GM21723 (cell line): ENCODE measurements around the gene KRT14.
"Not testable (repeated sequence)": the region's sequence is repeated elsewhere in the genome, so short reads cannot be mapped to it uniquely, and the experiment has no call there.

ENCODE experiments used
- ATAC-seq: cut with Tn5 transposase; IDR thresholded peaks from one replicate; pipeline ENCODE4 v1.9.1; 2021; ENCODE audit warnings: mild to moderate bottlenecking, moderate library complexity; ENCODE audit not compliant: unreplicated experiment

KRT14 gene

GRCh38 chr17:41548844-41549595 lies 37.7 kb downstream of the KRT14 start:
- ATAC-seq, result peak; percentile 73

- no peak for ATAC-seq
Measured at GRCh38 chr17:41547921-41548843, 38.5 kb downstream of the KRT14 start.

GRCh38 chr17:41547378-41547841 lies 39.3 kb downstream of the KRT14 start:
- no peak for ATAC-seq

DNA sequence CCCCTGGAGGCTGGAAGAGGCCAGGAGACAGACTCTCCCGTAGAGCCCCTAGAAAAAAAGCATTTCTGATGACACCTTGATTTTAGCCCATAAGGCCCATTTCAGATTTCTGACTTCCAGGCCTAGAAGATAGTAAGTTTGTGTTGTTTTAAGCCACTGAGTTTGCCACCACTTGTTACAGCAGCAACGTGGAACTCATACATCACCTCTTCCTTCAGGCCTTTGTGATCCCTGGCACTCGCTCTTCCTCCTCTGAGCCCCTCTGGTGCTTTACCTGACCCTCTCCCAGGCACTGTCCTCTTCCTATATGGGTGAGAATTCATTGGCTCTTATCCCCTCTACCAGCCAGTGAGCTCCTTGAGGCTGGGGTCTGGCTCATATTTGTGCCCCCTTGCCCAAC lies 39.9 kb downstream of the KRT14 start:
- no peak for ATAC-seq

DNA sequence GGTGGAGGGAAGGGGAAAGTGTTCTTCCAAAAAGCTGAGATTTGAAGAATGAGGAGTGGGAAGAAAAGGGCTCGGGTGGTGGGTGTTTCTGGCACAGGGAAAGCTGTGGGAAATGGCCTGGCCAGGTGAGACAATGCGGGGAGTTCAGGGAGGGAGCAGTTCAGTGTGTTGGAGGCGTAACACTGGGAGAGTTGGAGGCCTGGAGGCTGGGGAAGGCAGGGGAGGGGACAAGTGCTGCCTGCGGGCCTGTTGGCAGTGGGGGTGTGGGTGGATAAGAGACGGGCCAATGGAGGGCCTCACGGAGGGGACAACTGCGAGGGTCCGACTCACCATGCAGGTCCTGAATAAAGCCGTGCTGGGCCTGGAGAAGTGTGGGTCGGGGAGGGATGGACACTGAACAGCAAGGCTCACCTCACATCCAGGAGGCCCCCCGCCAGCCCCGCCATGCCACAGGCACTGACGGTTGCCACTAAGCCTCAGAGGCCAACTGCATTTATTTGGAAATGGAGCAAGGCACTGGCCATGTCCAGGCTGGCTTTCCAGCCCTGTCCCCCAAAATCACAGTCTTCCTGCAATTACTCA lies 40.8 kb downstream of the KRT14 start:
- no peak for ATAC-seq

GRCh38 chr17:41544935-41545334 lies 41.8 kb downstream of the KRT14 start:
- no peak for ATAC-seq

- ATAC-seq, result no peak
Measured at GRCh38 chr17:41544491-41544892, 42.2 kb downstream of the KRT14 start.

DNA sequence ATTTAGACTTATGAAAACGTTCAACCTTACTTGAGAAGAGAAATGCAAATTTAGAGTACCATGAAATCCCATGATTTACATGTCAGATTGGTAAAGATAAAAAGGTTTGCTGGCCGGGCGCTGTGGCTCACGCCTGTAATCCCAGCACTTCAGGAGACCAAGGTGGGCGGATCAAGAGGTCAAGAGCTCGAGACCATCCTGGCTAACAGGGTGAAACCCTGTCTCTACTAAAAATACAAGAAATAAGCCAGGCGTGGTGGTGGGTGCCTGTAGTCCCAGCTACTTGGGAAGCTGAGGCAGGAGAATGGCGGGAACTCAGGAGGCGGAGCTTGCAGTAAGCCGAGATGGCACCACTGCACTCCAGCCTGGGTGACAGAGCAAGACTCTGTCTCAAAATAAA lies 43.9 kb downstream of the KRT14 start:
- ATAC-seq, result not testable (repeated sequence)

DNA sequence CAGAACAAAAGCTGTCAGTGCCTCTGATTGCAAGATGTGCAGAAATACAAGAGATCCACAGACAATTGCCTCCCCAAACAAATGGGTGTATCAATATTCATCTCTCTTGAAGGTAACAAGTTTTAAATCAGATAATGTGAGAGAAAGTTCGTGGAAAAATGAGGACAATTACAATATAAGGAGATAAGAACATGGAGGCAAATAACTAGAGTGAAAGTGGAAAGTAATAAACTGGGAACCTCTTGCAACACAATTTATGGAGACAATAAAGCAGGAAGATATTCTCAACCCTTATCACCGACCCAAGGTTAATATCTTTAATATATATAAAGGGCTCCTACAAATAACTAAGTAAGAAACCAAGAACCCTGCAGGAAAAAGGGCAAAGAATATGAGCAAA lies 44.3 kb downstream of the KRT14 start:
- ATAC-seq, result no peak

GRCh38 chr17:41540921-41541625 lies 45.6 kb downstream of the KRT14 start:
- ATAC-seq, result no peak

GRCh38 chr17:41539979-41540701 lies 46.6 kb downstream of the KRT14 start:
- no peak for ATAC-seq

DNA sequence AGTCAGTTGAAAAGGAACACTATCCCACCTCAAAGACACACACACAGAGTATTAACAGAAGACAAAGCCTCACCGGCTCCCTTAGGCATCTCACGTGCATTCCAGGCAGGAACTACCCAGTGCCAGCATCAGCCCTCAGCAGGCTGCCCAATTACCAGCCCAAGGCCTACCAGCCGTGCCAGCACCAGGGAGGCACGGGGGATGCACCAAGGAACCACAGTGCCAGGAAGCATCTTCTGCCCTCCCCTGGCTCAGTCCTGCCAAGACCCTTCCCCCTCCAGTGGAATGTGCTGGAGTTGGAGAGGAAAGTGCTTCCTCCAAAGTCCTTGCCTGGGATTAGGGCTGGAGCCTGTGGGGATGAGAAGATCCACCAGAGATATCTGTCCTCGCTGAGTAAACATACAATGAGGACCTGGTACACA lies 47.6 kb downstream of the KRT14 start:
- no peak for ATAC-seq

- ATAC-seq, result no peak
Measured at GRCh38 chr17:41538565-41538991, 48.1 kb downstream of the KRT14 start.

GRCh38 chr17:41537990-41538389 lies 48.7 kb downstream of the KRT14 start:
- ATAC-seq, result no peak

DNA sequence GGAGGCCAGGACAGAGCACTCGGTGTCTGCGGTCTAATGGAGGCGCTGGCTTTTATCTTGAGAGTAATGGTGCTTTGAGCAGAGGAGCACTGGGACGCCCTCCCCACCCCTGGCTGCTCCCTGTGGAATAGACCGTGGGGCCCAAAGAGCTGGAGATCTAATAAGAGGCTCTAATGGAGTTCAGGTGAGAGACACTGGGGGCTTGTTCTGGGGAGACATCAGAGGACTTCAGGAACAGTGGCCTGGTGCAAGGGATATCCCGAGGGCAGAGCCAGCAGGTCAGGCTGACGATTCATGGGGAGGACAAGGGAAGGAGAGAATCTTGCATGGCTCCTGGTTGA lies 49.1 kb downstream of the KRT14 start:
- no peak for ATAC-seq

- ATAC-seq, result no peak
Measured at GRCh38 chr17:41536741-41537613, 49.7 kb downstream of the KRT14 start.

DNA sequence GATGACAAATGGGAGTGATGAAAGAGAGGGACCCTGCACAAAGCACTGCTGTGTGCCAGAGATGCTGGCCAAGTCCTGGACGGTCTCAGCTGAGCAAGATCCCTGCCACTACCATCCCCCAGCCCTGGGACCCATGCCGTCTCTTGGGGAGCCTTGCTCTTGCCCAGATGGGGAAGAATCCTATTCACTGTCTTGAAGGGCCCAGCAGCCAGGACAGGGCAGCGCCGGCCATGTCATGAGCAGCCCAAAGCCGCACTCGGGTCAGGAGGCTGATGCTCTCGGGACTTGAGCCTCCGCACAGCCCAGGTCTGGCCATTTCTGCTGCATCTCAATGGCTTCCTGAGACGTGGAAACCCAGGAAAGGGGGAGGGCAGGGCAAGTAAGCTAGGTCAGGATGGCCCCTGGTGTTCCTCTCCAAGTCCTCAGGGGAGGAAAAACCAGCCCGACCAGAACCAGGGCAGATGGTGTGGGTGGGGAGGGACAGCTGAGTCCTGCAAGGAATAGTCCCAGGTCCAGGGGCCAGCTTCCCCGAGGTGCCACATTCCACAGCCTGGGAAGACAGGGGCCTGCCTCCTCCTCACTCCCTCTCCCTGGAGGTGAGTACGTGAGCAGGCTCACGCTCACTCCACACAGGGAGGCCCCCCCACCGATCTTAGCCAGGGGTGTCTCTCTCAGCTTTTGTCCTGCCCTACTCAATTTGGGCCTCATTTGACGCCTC lies 50.8 kb downstream of the KRT14 start:
- no peak for ATAC-seq

GRCh38 chr17:41534899-41535546 lies 51.7 kb downstream of the KRT14 start:
- ATAC-seq, result no peak
